ENCODE data around the gene RTKN2.

The RTKN2 gene

GRCh38 chr10:62178568-62178967 is 90.1 kb downstream of the RTKN2 start:
- Histone ChIP-seq H3K27ac (ENCODE audit: low read depth, low read length) (no peak overlapping the region), H3K9ac (ENCODE audit: low read depth, low read length) (no peak overlapping the region), H3K4me1 (ENCODE audit: control insufficient read depth, insufficient read depth, low read length) (no peaks in the 10 kb centered on the region), H3K4me3 (ENCODE audit: low read depth, low read length) (no peak overlapping the region), H3K27me3 (ENCODE audit: control insufficient read depth, insufficient read depth, low read length) (no peaks in the 10 kb centered on the region), H3K36me3 (ENCODE audit: control insufficient read depth, insufficient read depth, low read length) (no peaks in the 10 kb centered on the region), H3K9me3 (ENCODE audit: control insufficient read depth, insufficient read depth, low read length) (no peaks in the 10 kb centered on the region)

GRCh38 chr10:62177111-62177510 is 91.5 kb downstream of the RTKN2 start:
- no peak overlapping the region for H3K27ac ChIP-seq (ENCODE audit: low read depth, low read length)
- no peaks in the 10 kb centered on the region for H3K27me3 ChIP-seq (ENCODE audit: control insufficient read depth, insufficient read depth, low read length)
- H3K4me3 ChIP-seq (ENCODE audit: low read depth, low read length) = no peak overlapping the region
- 0 out of 2 replicates have a peak, but pooled peaks cover 1% of the 10 kb centered on the region for H3K9me3 ChIP-seq (ENCODE audit: control insufficient read depth, insufficient read depth, low read length)
- no peak overlapping the region for H3K9ac ChIP-seq (ENCODE audit: low read depth, low read length)
- H3K4me1 ChIP-seq (ENCODE audit: control insufficient read depth, insufficient read depth, low read length) = no peaks in the 10 kb centered on the region
- no peaks in the 10 kb centered on the region for H3K36me3 ChIP-seq (ENCODE audit: control insufficient read depth, insufficient read depth, low read length)

GRCh38 chr10:62175251-62175650 is 93.4 kb downstream of the RTKN2 start:
- Histone ChIP-seq H3K27me3 (ENCODE audit: control insufficient read depth, insufficient read depth, low read length) (no peaks in the 10 kb centered on the region), H3K4me3 (ENCODE audit: low read depth, low read length) (no peak overlapping the region), H3K9ac (ENCODE audit: low read depth, low read length) (no peak overlapping the region), H3K4me1 (ENCODE audit: control insufficient read depth, insufficient read depth, low read length) (no peaks in the 10 kb centered on the region), H3K9me3 (ENCODE audit: control insufficient read depth, insufficient read depth, low read length) (0 out of 2 replicates have a peak, but pooled peaks cover 3% of the 10 kb centered on the region), H3K36me3 (ENCODE audit: control insufficient read depth, insufficient read depth, low read length) (no peaks in the 10 kb centered on the region), H3K27ac (ENCODE audit: low read depth, low read length) (no peak overlapping the region)

GRCh38 chr10:62172465-62172864 is 96.2 kb downstream of the RTKN2 start:
- no peak overlapping the region for H3K27ac ChIP-seq (ENCODE audit: low read depth, low read length)
- H3K27me3 ChIP-seq (ENCODE audit: control insufficient read depth, insufficient read depth, low read length) = no peaks in the 10 kb centered on the region
- no peak overlapping the region for H3K4me3 ChIP-seq (ENCODE audit: low read depth, low read length)
- H3K9me3 ChIP-seq (ENCODE audit: control insufficient read depth, insufficient read depth, low read length) = 0 out of 2 replicates have a peak, but pooled peaks cover 3% of the 10 kb centered on the region
- no peaks in the 10 kb centered on the region for H3K36me3 ChIP-seq (ENCODE audit: control insufficient read depth, insufficient read depth, low read length)
- H3K9ac ChIP-seq (ENCODE audit: low read depth, low read length) = no peak overlapping the region
- H3K4me1 ChIP-seq (ENCODE audit: control insufficient read depth, insufficient read depth, low read length) = no peaks in the 10 kb centered on the region

- Histone ChIP-seq H3K4me3 (ENCODE audit: low read depth, low read length) (no peak overlapping the region), H3K9me3 (ENCODE audit: control insufficient read depth, insufficient read depth, low read length) (0 out of 2 replicates have a peak, but pooled peaks cover 3% of the 10 kb centered on the region), H3K36me3 (ENCODE audit: control insufficient read depth, insufficient read depth, low read length) (no peaks in the 10 kb centered on the region), H3K9ac (ENCODE audit: low read depth, low read length) (no peak overlapping the region), H3K27me3 (ENCODE audit: control insufficient read depth, insufficient read depth, low read length) (no peaks in the 10 kb centered on the region), H3K4me1 (ENCODE audit: control insufficient read depth, insufficient read depth, low read length) (0 out of 2 replicates have a peak, but pooled peaks cover 1% of the 10 kb centered on the region), H3K27ac (ENCODE audit: low read depth, low read length) (no peak overlapping the region)
Measured at GRCh38 chr10:62171791-62172190, 96.9 kb downstream of the RTKN2 start.

GRCh38 chr10:62170732-62171131 is 97.9 kb downstream of the RTKN2 start:
- H3K27me3 ChIP-seq (ENCODE audit: control insufficient read depth, insufficient read depth, low read length) = no peaks in the 10 kb centered on the region
- peaks cover 4% of the 10 kb centered on the region; the same call in 1 of the 2 replicates for H3K4me1 ChIP-seq (ENCODE audit: control insufficient read depth, insufficient read depth, low read length)
- no peak overlapping the region for H3K9ac ChIP-seq (ENCODE audit: low read depth, low read length)
- no peaks in the 10 kb centered on the region for H3K36me3 ChIP-seq (ENCODE audit: control insufficient read depth, insufficient read depth, low read length)
- 0 out of 2 replicates have a peak, but pooled peaks cover 3% of the 10 kb centered on the region for H3K9me3 ChIP-seq (ENCODE audit: control insufficient read depth, insufficient read depth, low read length)
- H3K27ac ChIP-seq (ENCODE audit: low read depth, low read length) = no peak overlapping the region
- H3K4me3 ChIP-seq (ENCODE audit: low read depth, low read length) = no peak overlapping the region

GRCh38 chr10:62166331-62167131 is 102.1 kb downstream of the RTKN2 start:
- Histone ChIP-seq H3K4me3 (ENCODE audit: low read depth, low read length) (no peak overlapping the region), H3K36me3 (ENCODE audit: control insufficient read depth, insufficient read depth, low read length) (no peaks in the 10 kb centered on the region), H3K27me3 (ENCODE audit: control insufficient read depth, insufficient read depth, low read length) (no peaks in the 10 kb centered on the region), H3K9me3 (ENCODE audit: control insufficient read depth, insufficient read depth, low read length) (no peaks in the 10 kb centered on the region), H3K9ac (ENCODE audit: low read depth, low read length) (no peak overlapping the region), H3K27ac (ENCODE audit: low read depth, low read length) (no peak overlapping the region), H3K4me1 (ENCODE audit: control insufficient read depth, insufficient read depth, low read length) (peaks cover 11% of the 10 kb centered on the region; the same call in 1 of the 2 replicates)

- H3K4me1 ChIP-seq (ENCODE audit: control insufficient read depth, insufficient read depth, low read length) = peaks cover 15% of the 10 kb centered on the region
- no peaks in the 10 kb centered on the region for H3K9me3 ChIP-seq (ENCODE audit: control insufficient read depth, insufficient read depth, low read length)
- H3K4me3 ChIP-seq (ENCODE audit: low read depth, low read length) = no peak overlapping the region
- no peak overlapping the region for H3K9ac ChIP-seq (ENCODE audit: low read depth, low read length)
- H3K27me3 ChIP-seq (ENCODE audit: control insufficient read depth, insufficient read depth, low read length) = no peaks in the 10 kb centered on the region
- H3K36me3 ChIP-seq (ENCODE audit: control insufficient read depth, insufficient read depth, low read length) = no peaks in the 10 kb centered on the region
- no peak overlapping the region for H3K27ac ChIP-seq (ENCODE audit: low read depth, low read length)
Measured at GRCh38 chr10:62165803-62166202, 102.8 kb downstream of the RTKN2 start.

GRCh38 chr10:62163024-62163423 is 105.6 kb downstream of the RTKN2 start:
- H3K27ac ChIP-seq (ENCODE audit: low read depth, low read length) = no peak overlapping the region
- no peaks in the 10 kb centered on the region for H3K9me3 ChIP-seq (ENCODE audit: control insufficient read depth, insufficient read depth, low read length)
- no peaks in the 10 kb centered on the region for H3K36me3 ChIP-seq (ENCODE audit: control insufficient read depth, insufficient read depth, low read length)
- peaks cover 15% of the 10 kb centered on the region for H3K4me1 ChIP-seq (ENCODE audit: control insufficient read depth, insufficient read depth, low read length)
- H3K4me3 ChIP-seq (ENCODE audit: low read depth, low read length) = no peak overlapping the region
- H3K9ac ChIP-seq (ENCODE audit: low read depth, low read length) = no peak overlapping the region
- H3K27me3 ChIP-seq (ENCODE audit: control insufficient read depth, insufficient read depth, low read length) = no peaks in the 10 kb centered on the region

GRCh38 chr10:62162261-62162981 is 106.2 kb downstream of the RTKN2 start:
- Histone ChIP-seq H3K27me3 (ENCODE audit: control insufficient read depth, insufficient read depth, low read length) (no peaks in the 10 kb centered on the region), H3K9ac (ENCODE audit: low read depth, low read length) (no peak overlapping the region), H3K27ac (ENCODE audit: low read depth, low read length) (no peak overlapping the region), H3K4me3 (ENCODE audit: low read depth, low read length) (no peak overlapping the region), H3K36me3 (ENCODE audit: control insufficient read depth, insufficient read depth, low read length) (no peaks in the 10 kb centered on the region), H3K4me1 (ENCODE audit: control insufficient read depth, insufficient read depth, low read length) (peaks cover 15% of the 10 kb centered on the region), H3K9me3 (ENCODE audit: control insufficient read depth, insufficient read depth, low read length) (no peaks in the 10 kb centered on the region)

- H3K4me3 ChIP-seq (ENCODE audit: low read depth, low read length) = no peak overlapping the region
- no peak overlapping the region for H3K27ac ChIP-seq (ENCODE audit: low read depth, low read length)
- H3K27me3 ChIP-seq (ENCODE audit: control insufficient read depth, insufficient read depth, low read length) = no peaks in the 10 kb centered on the region
- H3K36me3 ChIP-seq (ENCODE audit: control insufficient read depth, insufficient read depth, low read length) = no peaks in the 10 kb centered on the region
- peaks cover 10% of the 10 kb centered on the region; the same call in 1 of the 2 replicates for H3K4me1 ChIP-seq (ENCODE audit: control insufficient read depth, insufficient read depth, low read length)
- H3K9me3 ChIP-seq (ENCODE audit: control insufficient read depth, insufficient read depth, low read length) = no peaks in the 10 kb centered on the region
- H3K9ac ChIP-seq (ENCODE audit: low read depth, low read length) = no peak overlapping the region
Measured at GRCh38 chr10:62159351-62159750, 109.3 kb downstream of the RTKN2 start.

All from HUES48 (cell line).